ENCODE measurements around the gene ALG2. TPM values are rescaled to one million over a fixed set of nuclear protein-coding genes. Genes with fewer than 3 reads are reported as not detected.

Gene ALG2
- total RNA-seq, 1 donor from 2014 or later: 52.4 TPM

- Histone ChIP-seq H3K4me3 (ENCODE audit: low read depth, low read length) (no peak overlapping the region), H3K36me3 (ENCODE audit: control insufficient read depth, insufficient read depth, low read length) (peaks cover 3% of the 10 kb centered on the region), H3K27me3 (ENCODE audit: control insufficient read depth, insufficient read depth, low read length) (no peaks in the 10 kb centered on the region)
- TF ChIP-seq CTCF (IDR thresholded peaks at IDR 0.05; ENCODE audit: insufficient read depth, low read length, poor library complexity, severe bottlenecking): no peak
- no peak for DNase-seq (ENCODE audit: low read depth)
Measured at GRCh38 chr9:99235926-99236634, 14.3 kb upstream of the ALG2 start.

GRCh38 chr9:99235069-99235468 is 13.3 kb upstream of the ALG2 start:
- TF ChIP-seq CTCF (IDR thresholded peaks at IDR 0.05; ENCODE audit: insufficient read depth, low read length, poor library complexity, severe bottlenecking): no peak
- Histone ChIP-seq H3K36me3 (ENCODE audit: control insufficient read depth, insufficient read depth, low read length) (peaks cover 3% of the 10 kb centered on the region), H3K27me3 (ENCODE audit: control insufficient read depth, insufficient read depth, low read length) (no peaks in the 10 kb centered on the region), H3K4me3 (ENCODE audit: low read depth, low read length) (no peak overlapping the region)
- DNase-seq (ENCODE audit: low read depth): no peak

- TF ChIP-seq CTCF (IDR thresholded peaks at IDR 0.05; ENCODE audit: insufficient read depth, low read length, poor library complexity, severe bottlenecking): no peak
- peaks cover 3% of the 10 kb centered on the region for H3K36me3 ChIP-seq (ENCODE audit: control insufficient read depth, insufficient read depth, low read length)
- no peak for DNase-seq (ENCODE audit: low read depth)
- no peak overlapping the region for H3K4me3 ChIP-seq (ENCODE audit: low read depth, low read length)
- H3K27me3 ChIP-seq (ENCODE audit: control insufficient read depth, insufficient read depth, low read length): no peaks in the 10 kb centered on the region
Measured at GRCh38 chr9:99234618-99235017, 12.9 kb upstream of the ALG2 start.

GRCh38 chr9:99231711-99232110 is 10.0 kb upstream of the ALG2 start:
- no peak overlapping the region for H3K4me3 ChIP-seq (ENCODE audit: low read depth, low read length)
- H3K27me3 ChIP-seq (ENCODE audit: control insufficient read depth, insufficient read depth, low read length): no peaks in the 10 kb centered on the region
- no peak for DNase-seq (ENCODE audit: low read depth)
- TF ChIP-seq CTCF (IDR thresholded peaks at IDR 0.05; ENCODE audit: insufficient read depth, low read length, poor library complexity, severe bottlenecking): peak; percentile 53
- peaks cover 3% of the 10 kb centered on the region for H3K36me3 ChIP-seq (ENCODE audit: control insufficient read depth, insufficient read depth, low read length)

GRCh38 chr9:99230206-99230605 is 8.5 kb upstream of the ALG2 start:
- Histone ChIP-seq H3K4me3 (ENCODE audit: low read depth, low read length) (no peak overlapping the region), H3K36me3 (ENCODE audit: control insufficient read depth, insufficient read depth, low read length) (peaks cover 3% of the 10 kb centered on the region), H3K27me3 (ENCODE audit: control insufficient read depth, insufficient read depth, low read length) (no peaks in the 10 kb centered on the region)
- TF ChIP-seq CTCF (IDR thresholded peaks at IDR 0.05; ENCODE audit: insufficient read depth, low read length, poor library complexity, severe bottlenecking): no peak
- DNase-seq (ENCODE audit: low read depth): no peak

- Histone ChIP-seq H3K36me3 (ENCODE audit: control insufficient read depth, insufficient read depth, low read length) (no peaks in the 10 kb centered on the region), H3K27me3 (ENCODE audit: control insufficient read depth, insufficient read depth, low read length) (no peaks in the 10 kb centered on the region)
Measured at GRCh38 chr9:99226054-99226453, 4.3 kb upstream of the ALG2 start.

More at GRCh38 chr9:99226054-99226453, 4.3 kb upstream of the ALG2 start:
- no peak for DNase-seq (ENCODE audit: low read depth)
- no peak overlapping the region for H3K4me3 ChIP-seq (ENCODE audit: low read depth, low read length)
- no peak for TF ChIP-seq CTCF (IDR thresholded peaks at IDR 0.05; ENCODE audit: insufficient read depth, low read length, poor library complexity, severe bottlenecking)
